Endothelial cell of hepatic sinusoid (primary cell): ENCODE measurements around the gene BGLAP.
"Not testable (repeated sequence)": the region's sequence is repeated elsewhere in the genome, so short reads cannot be mapped to it uniquely, and the experiment has no call there.

ENCODE experiments used
- in situ Hi-C: cut with HindIII; loops from 2 replicates; pipeline ENCODE4 v1.10.0; 2017; ENCODE audit warnings: low sequenced_read_pairs

Gene BGLAP

DNA sequence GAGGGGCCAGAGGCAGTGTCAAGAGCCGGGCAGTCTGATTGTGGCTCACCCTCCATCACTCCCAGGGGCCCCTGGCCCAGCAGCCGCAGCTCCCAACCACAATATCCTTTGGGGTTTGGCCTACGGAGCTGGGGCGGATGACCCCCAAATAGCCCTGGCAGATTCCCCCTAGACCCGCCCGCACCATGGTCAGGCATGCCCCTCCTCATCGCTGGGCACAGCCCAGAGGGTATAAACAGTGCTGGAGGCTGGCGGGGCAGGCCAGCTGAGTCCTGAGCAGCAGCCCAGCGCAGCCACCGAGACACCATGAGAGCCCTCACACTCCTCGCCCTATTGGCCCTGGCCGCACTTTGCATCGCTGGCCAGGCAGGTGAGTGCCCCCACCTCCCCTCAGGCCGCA lies at the start of gene BGLAP:
TSS of gene BGLAP (plus strand) at position 259 of the 400 bp plus-strand sequence. CDS start at position 307, 48 bp downstream.
- in situ Hi-C loops = no loop called here

DNA sequence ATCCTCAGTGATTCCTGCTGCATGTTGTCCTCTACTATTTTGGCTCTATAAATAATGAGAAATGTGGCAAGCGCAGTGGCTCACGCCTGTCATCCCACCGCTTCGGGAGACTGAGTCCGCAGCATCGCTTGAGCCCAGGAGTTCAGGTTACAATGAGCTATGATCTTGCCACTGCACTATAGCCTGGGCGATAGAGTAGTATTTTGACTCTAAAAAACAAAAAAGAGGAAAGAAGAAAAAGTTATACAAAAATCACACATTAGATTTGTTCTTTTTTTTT lies 48.8 kb upstream of the BGLAP start:
- in situ Hi-C loops = no loop called here

DNA sequence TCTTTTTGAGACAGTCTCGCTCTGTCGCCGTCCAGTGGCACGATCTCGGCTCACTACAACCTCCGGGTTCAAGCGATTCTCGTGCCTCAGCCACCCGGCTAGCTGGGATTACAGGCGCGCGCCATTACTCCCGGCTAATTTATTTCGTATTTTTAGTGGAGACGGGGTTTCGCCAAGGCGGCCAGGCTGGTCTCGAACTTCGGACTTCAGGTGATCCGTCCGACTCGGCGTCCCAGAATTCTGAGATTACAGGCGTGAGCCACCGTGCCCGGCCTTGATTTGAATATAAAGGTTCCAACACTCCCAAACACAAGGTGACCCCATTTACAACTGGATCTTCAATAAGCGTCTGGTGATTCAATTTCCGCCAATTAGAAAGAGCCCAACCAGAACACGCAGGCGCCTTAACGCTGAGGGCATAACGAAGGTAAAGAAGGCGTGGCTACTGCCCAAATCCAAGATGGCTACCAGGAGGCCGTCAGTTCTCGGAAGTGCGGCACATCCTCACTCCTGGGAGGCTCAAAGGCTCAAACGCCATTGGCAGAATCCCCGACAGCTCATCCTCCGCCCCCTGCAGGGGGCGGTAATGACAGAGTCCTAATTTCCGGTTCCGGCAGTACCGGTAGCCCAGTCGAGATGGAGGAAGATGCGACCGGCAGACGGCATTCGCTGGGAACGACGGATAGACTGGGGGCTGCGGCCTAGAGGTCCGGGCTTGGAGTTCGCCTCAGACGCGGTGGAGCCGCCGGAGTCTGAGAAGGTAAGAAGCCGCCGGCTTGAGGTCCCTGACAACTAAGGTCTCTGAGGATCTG lies 48.3 kb upstream of the BGLAP start, which contains the start of gene SLC25A44:
TSS of gene SLC25A44 (plus strand) at position 617 of the 812 bp plus-strand sequence. CDS start 5,744 bp downstream, outside the sequence.
- in situ Hi-C loops = no loop called here

DNA sequence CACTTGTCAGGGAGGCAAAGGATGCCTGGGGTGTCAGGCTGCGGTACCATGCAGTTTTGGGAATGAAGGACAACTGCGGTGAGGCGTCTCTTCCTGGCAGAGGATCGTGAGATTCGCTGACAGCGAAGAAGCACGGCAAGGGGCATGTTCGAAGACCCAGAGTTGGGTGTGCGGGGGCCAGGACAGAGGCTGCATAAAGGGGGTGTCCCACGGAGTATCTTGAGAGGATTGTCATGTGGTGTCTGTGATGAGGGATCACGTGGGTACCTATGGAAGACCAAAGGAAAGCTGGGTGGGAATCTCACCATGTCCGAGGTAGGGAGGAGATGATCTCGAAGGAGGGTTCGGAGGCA lies 47.7 kb upstream of the BGLAP start:
- in situ Hi-C loops = no loop called here

DNA sequence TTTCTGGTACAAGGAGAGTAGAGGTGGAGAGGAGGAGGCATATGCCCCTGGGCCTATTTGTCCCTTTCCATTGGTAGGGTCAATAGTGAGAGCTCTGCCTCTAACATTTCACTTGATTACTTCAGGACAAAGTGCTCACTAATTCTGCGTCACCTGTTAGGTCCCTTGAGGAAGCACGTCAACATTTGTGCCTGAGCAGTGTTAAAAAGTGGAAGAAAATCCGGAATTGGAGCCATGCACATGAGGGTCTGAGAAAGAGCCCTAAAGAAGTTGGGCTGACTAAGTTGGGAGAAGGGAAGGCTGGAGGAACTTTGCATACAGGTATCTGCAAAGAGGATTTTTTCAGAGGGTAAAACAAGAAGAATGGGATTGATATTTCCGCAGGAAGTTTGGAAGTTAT lies 46.1 kb upstream of the BGLAP start:
- in situ Hi-C loops = loop anchor here (5.0 kb wide), 1 partner anchor 59 kb away; no protein-coding TSS in a partner anchor

DNA sequence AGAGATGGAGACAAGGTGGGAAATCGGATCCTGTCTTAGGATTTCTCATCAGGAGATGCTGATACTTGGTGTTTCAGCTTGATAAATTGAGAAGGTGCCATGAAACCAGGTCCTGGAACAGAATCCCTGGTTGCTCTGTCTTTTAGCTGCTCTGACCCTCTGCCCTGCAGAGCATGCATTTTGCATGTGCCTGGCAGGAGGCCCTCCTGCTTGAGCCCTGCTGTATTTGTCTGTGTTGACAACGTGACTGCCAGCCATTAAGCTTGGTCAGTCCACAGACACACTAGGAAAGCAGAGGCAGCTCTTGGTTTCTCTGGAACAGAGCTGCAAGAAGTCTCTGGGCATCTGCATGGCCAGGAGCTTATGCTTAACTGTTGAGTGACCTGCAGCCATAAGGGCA lies 45.5 kb upstream of the BGLAP start:
- in situ Hi-C loops = loop anchor here (5.0 kb wide), 1 partner anchor 59 kb away; no protein-coding TSS in a partner anchor

DNA sequence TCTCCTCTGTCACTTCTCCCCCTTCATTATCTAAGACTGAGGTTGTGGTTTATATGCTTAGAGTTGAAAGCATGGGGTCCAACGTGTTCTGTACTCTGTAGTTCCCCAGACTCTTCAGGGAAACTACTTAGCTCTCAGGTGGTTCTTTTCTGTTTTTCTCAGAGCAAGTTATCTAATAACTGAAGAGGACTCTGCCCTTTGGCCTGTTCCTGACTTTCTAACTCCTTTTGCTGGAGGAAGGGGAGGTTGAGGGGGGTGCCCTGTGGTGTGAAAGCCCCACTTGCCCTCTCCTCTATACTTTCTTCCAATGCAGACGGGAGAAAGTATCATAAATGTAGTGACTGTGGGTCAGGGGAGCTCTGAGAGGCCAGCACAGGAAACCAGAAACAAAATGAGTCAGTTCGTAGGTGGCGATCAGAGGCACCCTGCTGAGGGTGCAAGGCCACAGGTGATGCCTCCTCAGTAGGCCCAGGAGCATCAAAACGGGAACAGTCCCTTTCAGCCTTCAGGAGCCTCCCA lies 43.1 kb upstream of the BGLAP start:
- in situ Hi-C loops = loop anchor here (5.0 kb wide), 1 partner anchor 62 kb away; no protein-coding TSS in a partner anchor

DNA sequence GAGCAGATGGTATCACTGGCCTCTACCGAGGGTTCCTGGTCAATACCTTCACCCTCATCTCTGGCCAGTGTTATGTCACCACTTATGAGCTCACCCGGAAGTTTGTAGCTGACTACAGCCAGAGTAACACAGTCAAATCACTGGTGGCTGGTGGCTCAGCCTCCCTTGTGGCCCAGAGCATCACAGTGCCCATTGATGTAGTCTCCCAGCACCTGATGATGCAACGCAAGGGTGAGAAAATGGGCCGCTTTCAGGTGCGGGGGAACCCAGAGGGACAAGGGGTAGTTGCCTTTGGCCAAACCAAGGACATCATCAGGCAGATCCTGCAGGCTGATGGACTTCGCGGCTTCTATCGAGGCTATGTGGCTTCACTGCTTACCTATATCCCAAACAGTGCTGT lies 41.9 kb upstream of the BGLAP start:
- in situ Hi-C loops = no loop called here

DNA sequence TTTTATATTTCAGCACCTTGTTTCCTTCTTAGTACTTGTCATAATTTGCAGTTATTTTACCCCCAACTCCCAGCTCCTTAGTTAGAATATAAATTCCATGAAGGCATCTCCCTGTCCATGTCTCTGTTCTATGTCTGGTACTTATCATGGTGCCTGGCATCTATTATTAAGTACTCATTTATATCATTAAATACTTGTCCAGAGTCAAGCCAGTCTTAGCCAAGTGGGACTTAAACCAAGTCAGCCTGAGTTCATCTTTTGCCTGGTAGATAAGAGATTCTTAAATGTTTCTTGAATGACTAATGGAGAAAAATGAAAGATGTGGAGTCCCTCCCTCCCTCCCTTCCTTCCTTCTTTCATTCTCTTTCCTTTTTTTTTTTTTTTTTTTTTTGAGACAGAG lies 38.7 kb upstream of the BGLAP start:
- in situ Hi-C loops = no loop called here

DNA sequence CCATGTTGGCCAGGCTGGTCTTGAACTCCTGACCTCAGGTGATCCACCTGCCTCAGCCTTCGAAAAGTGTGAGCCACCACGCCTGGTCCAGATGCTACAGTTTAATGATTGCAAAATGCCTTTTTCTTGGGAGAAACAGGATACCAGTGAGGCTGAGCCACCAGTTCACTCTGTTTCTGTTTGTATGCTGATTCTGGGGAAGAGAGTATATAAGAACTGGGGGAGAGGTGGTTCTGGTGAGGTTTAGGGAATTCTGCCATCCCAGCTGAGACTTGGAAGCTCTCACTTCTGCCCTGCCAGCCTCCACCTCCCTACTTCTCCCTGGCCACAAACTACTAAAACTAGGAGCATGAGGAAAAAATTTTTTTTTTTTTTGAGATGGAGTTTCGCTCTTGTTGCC lies 37.3 kb upstream of the BGLAP start:
- in situ Hi-C loops = no loop called here

DNA sequence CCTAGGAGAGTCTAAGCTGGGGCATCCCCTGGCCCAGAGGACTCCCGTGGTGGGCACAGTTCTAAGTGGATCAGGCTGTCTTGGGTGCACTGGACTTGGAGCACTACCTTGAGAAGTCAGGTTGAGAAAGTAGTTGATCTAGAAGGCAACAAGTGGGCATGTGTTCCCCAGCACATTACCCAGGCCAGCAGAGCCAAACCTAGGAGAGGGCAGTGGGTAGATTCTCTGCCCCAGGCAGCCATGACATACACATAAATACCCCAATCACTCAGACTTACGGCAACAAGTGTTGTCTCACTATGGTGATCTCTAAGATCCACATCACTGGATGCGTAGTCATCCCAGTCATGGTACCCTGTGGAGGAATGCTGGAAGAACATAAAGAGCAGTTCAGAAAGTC lies 30.7 kb upstream of the BGLAP start:
- in situ Hi-C loops = no loop called here

DNA sequence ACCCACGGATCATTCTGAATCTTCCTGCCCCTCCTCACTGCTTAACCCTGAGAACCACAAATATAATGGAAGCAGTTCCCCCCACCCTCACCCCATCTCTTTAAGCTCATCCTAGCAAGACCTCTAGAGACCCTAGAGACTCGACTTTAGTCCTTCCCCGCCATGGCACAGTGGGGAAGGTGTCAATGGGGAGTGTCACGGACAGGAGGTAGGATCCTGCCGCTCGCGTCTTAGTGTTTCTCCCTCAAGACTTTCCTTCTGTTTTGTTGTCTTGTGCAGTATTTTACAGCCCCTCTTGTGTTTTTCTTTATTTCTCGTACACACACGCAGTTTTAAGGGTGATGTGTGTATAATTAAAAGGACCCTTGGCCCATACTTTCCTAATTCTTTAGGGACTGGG lies 29.9 kb upstream of the BGLAP start:
- in situ Hi-C loops = no loop called here

DNA sequence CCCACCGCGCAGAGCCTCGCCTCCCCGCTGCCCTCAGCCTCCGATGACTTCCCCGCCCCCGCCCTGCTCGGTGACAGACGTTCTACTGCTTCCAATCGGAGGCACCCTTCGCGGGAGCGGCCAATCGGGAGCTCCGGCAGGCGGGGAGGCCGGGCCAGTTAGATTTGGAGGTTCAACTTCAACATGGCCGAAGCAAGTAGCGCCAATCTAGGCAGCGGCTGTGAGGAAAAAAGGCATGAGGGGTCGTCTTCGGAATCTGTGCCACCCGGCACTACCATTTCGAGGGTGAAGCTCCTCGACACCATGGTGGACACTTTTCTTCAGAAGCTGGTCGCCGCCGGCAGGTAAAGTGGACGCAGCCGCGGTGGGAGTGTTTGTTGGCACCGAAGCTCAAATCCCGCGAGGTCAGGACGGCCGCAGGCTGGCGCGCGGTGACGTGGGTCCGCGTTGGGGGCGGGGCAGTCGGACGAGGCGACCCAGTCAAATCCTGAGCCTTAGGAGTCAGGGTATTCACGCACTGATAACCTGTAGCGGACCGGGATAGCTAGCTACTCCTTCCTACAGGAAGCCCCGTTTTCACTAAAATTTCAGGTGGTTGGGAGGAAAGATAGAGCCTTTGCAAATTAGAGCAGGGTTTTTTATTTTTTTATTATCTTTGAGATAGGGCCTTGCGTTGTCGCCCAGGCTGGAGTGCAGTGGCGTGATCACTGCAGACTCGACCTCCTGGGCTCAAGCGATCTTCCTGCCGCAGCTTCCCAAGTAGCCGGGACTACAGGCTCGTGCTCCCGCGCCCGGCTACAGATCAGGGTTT lies 28.9 kb upstream of the BGLAP start, which contains the start of gene PMF1:
TSS of gene PMF1 (plus strand) at position 175 of the 811 bp plus-strand sequence. CDS start at position 184, 9 bp downstream.
- in situ Hi-C loops = no loop called here

DNA sequence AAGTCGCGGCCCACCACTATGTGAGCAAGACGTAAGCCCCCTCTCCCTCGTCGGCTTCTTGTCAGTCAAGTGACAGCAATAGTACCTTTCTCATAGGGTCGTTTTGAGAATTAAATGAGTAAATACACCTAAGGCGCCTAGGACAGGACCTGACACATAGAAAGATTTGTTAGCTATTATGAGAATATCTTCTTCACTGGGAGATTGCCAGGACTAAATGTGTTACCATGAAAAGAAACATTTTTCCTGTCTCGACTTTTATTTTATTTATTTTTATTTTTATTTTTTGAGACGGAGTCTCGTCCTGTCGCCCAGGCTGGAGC lies 28.4 kb upstream of the BGLAP start:
- in situ Hi-C loops = no loop called here

DNA sequence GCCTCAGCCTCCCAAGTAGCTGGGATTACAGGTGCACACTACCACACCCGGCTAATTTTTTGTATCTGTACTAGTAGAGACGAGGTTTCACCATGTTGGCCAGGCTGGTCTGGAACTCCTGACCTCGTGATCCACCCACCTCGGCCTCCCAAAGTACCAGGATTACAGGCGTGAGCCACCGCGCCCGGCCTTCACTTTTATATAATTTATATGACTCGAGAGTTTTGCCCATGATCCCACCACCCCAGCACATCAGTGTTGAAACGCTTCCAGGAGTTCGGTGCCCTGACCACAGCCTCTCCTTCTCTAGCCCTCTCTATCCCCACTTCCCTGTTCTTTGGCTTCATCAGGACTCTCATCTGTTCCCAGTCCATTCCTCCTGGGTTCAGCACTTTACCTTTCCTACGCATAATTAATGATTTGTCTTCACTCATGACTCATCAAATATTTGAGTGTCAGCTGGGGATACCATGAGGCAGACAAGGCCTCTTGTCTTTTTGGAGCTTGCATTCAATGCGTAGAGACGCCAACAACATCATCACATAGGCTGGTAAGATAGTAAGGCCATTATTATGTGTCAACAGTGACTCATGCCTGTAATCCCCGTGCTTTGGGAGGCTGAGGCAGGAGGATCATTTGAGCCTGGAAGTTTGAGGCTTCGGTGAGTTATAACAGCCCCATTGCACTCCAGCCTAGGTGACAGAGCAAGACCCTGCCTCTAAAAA lies 27.8 kb upstream of the BGLAP start:
- in situ Hi-C loops = no loop called here

DNA sequence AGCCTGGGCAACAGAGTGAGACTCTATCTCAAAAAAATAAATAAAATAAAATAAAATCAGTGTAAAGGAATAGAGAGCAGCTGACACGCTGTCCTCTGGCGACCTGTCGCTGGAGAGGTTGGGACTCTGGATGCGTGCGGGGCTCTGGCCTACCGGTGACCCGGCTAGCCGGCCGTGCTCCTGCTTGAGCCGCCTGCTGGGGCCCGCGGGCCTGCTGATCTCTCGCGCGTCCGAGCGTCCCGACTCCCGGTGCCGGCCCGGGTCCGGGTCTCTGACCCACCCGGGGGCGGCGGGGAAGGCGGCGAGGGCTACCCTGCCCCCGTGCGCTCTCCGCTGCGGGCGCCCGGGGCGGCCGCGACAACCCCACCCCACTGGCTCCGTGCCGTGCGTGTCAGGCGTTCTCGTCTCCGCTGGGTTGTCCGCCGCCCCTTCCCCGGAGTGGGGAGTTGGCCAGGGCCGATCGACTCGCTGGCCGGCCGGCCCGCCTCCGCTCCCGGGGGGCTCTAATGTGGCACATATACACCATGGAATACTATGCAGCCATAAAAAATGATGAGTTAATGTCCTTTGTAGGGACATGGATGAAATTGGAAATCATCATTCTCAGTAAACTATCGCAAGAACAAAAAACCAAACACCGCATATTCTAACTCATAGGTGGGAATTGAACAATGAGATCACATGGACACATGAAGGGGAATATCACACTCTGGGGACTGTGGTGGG lies 25.5 kb upstream of the BGLAP start:
- in situ Hi-C loops = not testable (repeated sequence)

DNA sequence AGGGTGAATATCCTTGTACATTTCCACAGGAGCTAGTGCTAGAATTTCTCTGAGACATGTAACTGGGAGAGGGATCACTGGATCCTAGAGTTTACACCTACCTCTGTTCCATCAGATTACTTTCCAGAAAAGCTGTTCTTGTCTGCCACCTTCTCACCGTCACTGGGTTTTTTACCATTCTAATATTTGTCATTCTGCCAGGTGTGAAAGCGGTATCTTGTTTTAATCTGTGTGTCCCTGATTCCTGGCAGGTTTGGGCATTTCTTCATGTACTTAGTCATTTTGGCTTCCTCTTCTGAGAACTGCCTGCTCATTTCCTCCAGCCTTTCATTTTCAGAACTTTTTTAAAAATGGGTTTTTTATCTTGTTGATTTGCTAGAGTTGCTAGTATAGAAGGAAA lies 24.1 kb upstream of the BGLAP start:
- in situ Hi-C loops = no loop called here

DNA sequence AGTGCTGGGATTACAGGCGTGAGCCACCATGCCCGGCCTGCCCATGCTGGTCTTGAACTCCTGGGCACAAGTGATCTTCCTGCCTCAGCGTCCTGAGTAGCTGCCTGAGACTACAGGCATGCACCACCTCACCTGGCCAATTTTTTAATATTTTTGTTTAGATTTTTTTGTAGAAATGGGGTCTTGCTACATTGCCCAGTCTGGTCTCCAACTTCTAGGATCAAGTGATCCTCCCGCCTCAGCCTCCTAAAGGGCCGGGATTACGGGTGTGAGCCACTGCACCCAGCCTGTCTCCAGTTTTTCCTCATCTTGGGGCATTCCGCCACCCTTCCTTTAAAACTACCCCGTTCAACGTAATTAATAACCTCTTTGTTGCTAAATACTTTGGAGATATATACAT lies 21.8 kb upstream of the BGLAP start:
- in situ Hi-C loops = loop anchor here (10.0 kb wide), 1 partner anchor 55 kb away; no protein-coding TSS in a partner anchor

DNA sequence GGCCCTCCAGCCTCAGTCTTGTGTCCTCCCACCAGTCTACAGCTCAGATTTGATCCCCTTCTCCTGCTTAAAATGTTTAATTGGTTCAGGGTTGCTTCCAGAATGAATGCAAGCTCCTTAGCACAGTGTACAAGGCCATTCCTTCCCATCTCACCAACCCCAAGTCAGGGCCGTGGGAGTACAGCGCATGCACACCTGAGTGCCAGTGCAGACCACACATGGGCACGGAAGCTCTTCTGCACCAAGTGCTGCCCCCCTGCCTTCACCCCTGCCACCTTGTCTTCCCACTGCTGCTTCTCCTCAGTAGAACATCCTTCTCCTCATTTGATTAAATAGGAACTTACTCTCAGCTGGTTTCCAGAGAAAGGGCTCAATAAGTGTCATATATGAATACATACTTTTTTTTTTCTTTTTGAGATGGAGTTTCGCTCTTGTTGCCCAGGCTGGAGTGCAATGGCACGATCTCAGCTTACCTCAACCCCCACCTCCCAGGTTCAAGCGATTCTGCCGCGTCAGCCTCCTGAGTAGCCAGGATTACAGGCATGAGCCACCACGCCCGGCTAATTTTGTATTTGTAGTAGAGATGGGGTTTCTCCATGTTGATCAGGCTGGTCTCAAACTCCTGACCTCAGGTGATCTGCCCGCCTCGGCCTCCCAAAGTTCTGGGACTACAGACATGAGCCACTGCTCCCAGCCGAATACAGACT lies 19.8 kb upstream of the BGLAP start:
- in situ Hi-C loops = loop anchor here (10.0 kb wide), 1 partner anchor 57 kb away; no protein-coding TSS in a partner anchor

DNA sequence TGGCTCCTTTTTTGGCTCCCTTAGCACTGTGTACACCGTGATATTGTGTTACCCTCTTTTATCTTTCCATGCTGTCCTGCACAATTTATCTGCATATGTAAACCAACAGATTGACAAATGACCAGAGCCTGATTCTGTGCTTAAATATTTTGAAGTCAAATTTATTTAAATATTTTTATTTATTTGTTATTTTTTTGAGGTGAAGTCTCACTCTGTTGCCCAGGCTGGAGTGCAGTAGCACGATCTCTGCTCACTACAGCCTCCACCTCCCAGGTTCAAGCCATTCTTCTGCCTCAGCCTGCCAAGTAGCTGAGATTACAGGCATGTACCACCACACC lies 16.3 kb upstream of the BGLAP start:
- in situ Hi-C loops = loop anchor here (5.0 to 10.0 kb wide), 2 partner anchors 61 to 88 kb away; no protein-coding TSS in a partner anchor
